Measurements from ENCODE around the gene COQ8B. TPM values are rescaled to one million over a fixed set of nuclear protein-coding genes. Genes with fewer than 3 reads are reported as not detected.

The COQ8B gene
- total RNA-seq, 2 donors from 2014 or later, result 29.8 to 31.3 TPM

DNA sequence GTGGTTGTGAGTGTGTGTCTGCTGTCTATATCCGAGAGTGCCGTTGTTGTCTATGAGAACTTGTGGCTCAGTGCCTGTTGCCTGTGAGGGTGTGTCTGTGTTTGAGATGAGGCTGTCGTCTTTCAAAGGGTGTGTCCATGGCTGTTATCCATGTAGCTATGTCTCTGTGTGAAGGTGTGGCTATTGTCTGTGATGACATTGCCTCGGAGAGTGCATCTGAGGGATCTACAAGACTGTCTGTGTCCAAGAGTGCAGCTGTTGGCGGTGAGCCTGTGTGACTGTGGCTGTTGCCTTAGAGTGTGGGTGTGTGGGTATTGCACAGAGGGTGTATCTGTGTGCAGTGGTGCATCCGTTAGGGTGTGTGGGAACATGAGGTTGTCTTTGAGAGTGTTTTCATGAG, 31.1 kb downstream of the COQ8B start:
- peaks cover 8% of the 10 kb centered on the region for H3K4me1 ChIP-seq
- intact Hi-C loops (cut with DNase I), result no loop called here
- no peak overlapping the region for H3K27ac ChIP-seq
- no peaks in the 10 kb centered on the region for H3K9me3 ChIP-seq
- no peaks in the 10 kb centered on the region for H3K27me3 ChIP-seq
- H3K4me3 ChIP-seq, result no peak overlapping the region
- WGBS, 2 donors, result 72 to 83% methylated on average over 3 to 6 of the region's 6 CpGs
- H3K36me3 ChIP-seq (replicated peaks in 1 of 2; ENCODE audit: insufficient read depth in 1 of 2, low read depth in 2 of 2), result no peaks in the 10 kb centered on the region
- ATAC-seq (no peak), DNase-seq (no peak)
- no peak for TF ChIP-seq POLR2A (IDR thresholded peaks at IDR 0.05)
- TF ChIP-seq, protein P1, sequence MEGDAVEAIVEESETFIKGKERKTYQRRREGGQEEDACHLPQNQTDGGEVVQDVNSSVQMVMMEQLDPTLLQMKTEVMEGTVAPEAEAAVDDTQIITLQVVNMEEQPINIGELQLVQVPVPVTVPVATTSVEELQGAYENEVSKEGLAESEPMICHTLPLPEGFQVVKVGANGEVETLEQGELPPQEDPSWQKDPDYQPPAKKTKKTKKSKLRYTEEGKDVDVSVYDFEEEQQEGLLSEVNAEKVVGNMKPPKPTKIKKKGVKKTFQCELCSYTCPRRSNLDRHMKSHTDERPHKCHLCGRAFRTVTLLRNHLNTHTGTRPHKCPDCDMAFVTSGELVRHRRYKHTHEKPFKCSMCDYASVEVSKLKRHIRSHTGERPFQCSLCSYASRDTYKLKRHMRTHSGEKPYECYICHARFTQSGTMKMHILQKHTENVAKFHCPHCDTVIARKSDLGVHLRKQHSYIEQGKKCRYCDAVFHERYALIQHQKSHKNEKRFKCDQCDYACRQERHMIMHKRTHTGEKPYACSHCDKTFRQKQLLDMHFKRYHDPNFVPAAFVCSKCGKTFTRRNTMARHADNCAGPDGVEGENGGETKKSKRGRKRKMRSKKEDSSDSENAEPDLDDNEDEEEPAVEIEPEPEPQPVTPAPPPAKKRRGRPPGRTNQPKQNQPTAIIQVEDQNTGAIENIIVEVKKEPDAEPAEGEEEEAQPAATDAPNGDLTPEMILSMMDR (IDR thresholded peaks at IDR 0.05), result no peak

DNA sequence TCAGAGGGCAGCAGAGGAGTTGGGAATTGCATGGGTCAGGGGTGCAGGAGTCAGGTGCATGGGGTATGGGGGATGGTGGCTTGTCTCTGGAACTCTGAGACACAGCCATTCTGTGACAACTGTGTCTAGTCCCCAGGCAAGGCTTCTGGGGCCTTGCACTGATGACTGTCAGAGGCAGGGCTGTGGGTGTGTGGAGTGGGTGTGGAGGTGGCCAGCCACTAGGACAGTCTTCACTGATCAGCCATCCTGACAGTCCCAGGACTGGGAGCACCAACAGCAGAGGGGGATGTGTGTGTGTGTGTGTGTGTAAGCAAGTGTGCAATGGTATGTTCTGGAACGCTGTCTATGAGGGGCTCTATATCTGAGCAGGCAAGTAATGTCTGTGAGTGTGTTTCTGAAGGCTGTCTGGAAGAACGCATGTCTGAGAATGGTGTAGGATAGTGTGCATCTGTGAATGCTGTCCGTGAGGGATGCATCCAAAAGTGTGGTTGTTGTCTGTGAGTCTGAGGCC, 31.6 kb downstream of the COQ8B start:
- Histone ChIP-seq H3K36me3 (replicated peaks in 1 of 2; ENCODE audit: insufficient read depth in 1 of 2, low read depth in 2 of 2) (no peaks in the 10 kb centered on the region), H3K4me1 (peaks cover 4% of the 10 kb centered on the region), H3K9me3 (no peaks in the 10 kb centered on the region), H3K4me3 (no peak overlapping the region), H3K27me3 (no peaks in the 10 kb centered on the region), H3K27ac (no peak overlapping the region)
- no peak for TF ChIP-seq POLR2A (IDR thresholded peaks at IDR 0.05)
- TF ChIP-seq, protein P1 (IDR thresholded peaks at IDR 0.05), result no peak
- DNase-seq, result no peak
- WGBS, 2 donors, result 82 to 89% methylated on average over 3 of the region's 3 CpGs
- no peak for ATAC-seq
- intact Hi-C loops (cut with DNase I), result no loop called here

DNA sequence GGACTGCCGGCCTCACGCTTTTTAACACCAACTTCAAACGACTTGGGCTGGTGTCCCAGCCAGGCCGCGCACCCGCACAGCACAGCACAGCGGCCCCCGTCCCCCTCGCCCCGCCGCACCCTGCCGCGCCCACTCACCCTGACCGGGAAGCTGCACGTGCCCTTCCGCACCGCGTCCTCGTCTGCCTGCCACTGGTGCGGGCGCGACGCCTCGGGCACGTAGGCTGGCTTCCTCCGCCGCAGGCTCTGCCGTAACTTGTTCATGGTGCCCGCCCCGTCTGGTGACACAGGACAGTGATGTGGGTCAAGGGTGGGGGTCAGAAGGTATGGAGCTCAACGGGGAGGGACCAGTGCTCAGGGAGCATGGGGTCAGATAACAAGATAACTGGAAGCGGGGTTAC, 32.4 kb downstream of the COQ8B start:
- ATAC-seq (no peak), DNase-seq (no peak)
- WGBS, 2 donors, result 91 to 95% methylated on average over 26 to 32 of the region's 32 CpGs
- Histone ChIP-seq H3K27me3 (no peaks in the 10 kb centered on the region), H3K4me3 (no peak overlapping the region), H3K9me3 (no peaks in the 10 kb centered on the region), H3K36me3 (replicated peaks in 1 of 2; ENCODE audit: insufficient read depth in 1 of 2, low read depth in 2 of 2) (no peaks in the 10 kb centered on the region), H3K4me1 (no peaks in the 10 kb centered on the region), H3K27ac (no peak overlapping the region)
- intact Hi-C loops (cut with DNase I), result no loop called here
- TF ChIP-seq, protein P1 (IDR thresholded peaks at IDR 0.05), result no peak
- no peak for TF ChIP-seq POLR2A (IDR thresholded peaks at IDR 0.05)

DNA sequence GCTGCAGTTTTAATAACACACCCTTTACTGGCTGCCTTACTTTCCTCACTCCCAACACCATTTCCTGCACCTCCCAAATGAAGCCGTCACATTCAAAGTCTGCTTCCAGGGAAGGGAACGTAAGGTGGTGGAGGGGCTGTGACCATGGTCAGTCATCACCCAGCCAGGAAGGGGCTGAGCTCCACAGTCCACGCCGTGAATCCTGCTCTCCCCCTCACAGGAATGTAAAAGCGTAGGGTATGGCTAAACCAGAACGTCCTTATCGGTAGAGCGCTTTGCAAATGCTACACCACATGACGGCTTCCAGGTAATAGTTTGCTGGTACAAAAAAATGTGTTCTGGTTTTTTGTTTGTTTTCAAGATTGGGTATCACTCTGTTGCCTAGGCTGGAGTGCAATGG, 33.2 kb downstream of the COQ8B start:
- 91 to 93% methylated on average over 9 of the region's 9 CpGs for WGBS, 2 donors

More for the DNA sequence above, 33.2 kb downstream of the COQ8B start:
- DNase-seq, result no peak
- no peaks in the 10 kb centered on the region for H3K36me3 ChIP-seq (replicated peaks in 1 of 2; ENCODE audit: insufficient read depth in 1 of 2, low read depth in 2 of 2)
- intact Hi-C loops (cut with DNase I), result no loop called here
- TF ChIP-seq, protein P1 (IDR thresholded peaks at IDR 0.05), result no peak
- TF ChIP-seq POLR2A (IDR thresholded peaks at IDR 0.05), result no peak
- H3K27me3 ChIP-seq, result no peaks in the 10 kb centered on the region
- H3K4me1 ChIP-seq, result no peaks in the 10 kb centered on the region
- H3K9me3 ChIP-seq, result no peaks in the 10 kb centered on the region
- H3K27ac ChIP-seq, result no peak overlapping the region
- no peak for ATAC-seq
- H3K4me3 ChIP-seq, result no peak overlapping the region
